NT2/D1 (cell line): ENCODE data around the gene WNT5B.

ENCODE experiments used
- SUZ12 ChIP-seq: IDR thresholded peaks from 2 replicates; pipeline ENCODE4 v1.6.1; 2011; ENCODE audit not compliant: insufficient read length, insufficient read depth; ENCODE audit errors: extremely low read depth
- YY1 ChIP-seq: IDR thresholded peaks from 2 replicates; pipeline ENCODE4 v1.6.1; 2011; ENCODE audit not compliant: insufficient read length, insufficient read depth
- ZNF274 ChIP-seq: IDR thresholded peaks from 2 replicates; pipeline ENCODE4 v1.6.1; 2011; ENCODE audit warnings: mild to moderate bottlenecking, low read depth, low read length

DNA sequence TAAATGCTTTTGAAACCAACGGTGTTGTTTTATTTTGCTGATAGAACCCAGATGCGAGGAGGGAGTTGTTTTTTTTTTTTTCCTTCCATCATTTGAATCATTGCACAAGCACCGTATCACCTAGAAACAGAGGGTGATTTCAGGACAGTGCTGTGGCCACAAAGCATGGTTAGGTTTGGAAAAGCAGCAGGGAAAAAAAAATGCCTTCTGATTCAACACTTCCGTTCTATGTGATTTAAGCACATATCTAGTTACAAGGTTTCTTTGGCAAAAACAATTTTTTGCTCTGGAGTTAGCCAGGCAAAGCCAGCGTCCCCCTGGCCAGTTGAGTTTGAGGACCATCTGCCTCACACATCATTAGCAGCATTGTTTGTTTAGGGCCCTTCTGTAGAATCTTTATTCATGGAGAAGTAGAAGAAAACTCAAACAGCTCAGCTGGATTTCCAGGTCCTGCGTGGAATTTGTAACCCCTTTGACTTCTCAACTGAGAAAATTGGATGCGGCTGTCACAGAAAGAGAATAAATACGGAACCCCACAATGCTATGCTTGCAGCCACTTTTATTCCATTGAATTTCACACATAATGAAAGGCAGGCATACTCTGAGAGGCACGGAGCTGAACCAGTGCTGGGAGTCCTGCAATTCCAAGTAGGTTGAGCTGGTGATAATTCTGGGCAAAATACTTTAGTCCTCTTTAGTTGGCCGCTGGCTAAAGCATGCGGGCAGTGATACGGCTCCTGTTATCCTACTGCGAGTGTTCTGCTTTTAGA is 17.0 kb upstream of the WNT5B start:
- no peak for TF ChIP-seq YY1
- TF ChIP-seq ZNF274, result no peak
- no peak for TF ChIP-seq SUZ12
